ENCODE data around the gene ADARB2.

DNA sequence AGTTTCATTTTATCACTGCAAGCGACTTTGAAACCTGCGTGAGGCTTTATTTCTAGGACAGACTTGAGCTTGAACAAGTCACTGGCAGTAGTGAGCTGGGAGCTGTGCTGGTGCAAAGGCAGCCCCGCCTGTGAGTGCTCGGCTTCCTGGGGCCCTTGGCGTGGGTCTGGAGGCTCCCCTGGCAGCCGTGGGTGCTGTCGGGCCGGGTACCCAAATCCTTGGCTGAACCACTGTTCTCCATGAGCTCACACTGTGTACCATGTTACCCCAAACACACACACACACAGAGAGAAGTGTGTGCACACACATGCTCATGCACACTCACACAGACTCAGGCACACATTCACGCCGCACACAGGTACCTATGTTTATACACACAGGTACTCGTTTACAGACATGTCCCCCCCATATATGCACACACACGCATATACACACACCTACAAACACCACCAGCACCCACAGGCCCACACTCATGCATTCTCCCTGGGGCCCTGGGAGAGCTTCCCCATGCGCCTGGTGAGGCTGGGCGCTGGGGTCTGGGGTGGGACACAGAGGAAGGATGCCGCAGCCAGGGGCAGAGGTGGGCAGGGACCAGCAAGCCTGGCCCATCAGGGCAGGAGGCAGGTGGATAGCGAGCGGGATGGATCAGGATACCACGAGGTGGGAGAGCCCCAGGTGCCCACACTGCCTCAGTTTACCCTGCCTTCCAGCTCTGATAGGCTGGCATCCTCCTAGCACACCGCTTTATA lies 158.8 kb downstream of the ADARB2 start:
- TF ChIP-seq BHLHE40 (IDR thresholded peaks at IDR 0.05; ENCODE audit: borderline replicate concordance): no peak
- TF ChIP-seq HDGF (IDR thresholded peaks at IDR 0.05; ENCODE audit: borderline replicate concordance): no peak
- TF ChIP-seq FOXA1 (IDR thresholded peaks at IDR 0.05): no peak
- TF ChIP-seq, protein P1, sequence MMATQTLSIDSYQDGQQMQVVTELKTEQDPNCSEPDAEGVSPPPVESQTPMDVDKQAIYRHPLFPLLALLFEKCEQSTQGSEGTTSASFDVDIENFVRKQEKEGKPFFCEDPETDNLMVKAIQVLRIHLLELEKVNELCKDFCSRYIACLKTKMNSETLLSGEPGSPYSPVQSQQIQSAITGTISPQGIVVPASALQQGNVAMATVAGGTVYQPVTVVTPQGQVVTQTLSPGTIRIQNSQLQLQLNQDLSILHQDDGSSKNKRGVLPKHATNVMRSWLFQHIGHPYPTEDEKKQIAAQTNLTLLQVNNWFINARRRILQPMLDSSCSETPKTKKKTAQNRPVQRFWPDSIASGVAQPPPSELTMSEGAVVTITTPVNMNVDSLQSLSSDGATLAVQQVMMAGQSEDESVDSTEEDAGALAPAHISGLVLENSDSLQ (IDR thresholded peaks at IDR 0.05): no peak
- no peak for TF ChIP-seq FOXK2 (IDR thresholded peaks at IDR 0.05)
- no peak for TF ChIP-seq TARDBP (IDR thresholded peaks at IDR 0.05)
- TF ChIP-seq L3MBTL2 (conservative IDR thresholded peaks at IDR 0.05): no peak
- no peak for TF ChIP-seq ELF4 (IDR thresholded peaks at IDR 0.05)
- no peak for TF ChIP-seq ARNT (IDR thresholded peaks at IDR 0.05)

Data from HEK293T (cell line).